Uterus (tissue), 4 donors: Measurements from ENCODE around the gene KIF1A. TPM values are rescaled to one million over a fixed set of nuclear protein-coding genes. Genes with fewer than 3 reads are reported as not detected.

ENCODE experiments used
- DNase-seq, 2 donors: peaks; one replicate each; pipeline ENCODE4 v3.0.0-alpha.2; 2019 to 2020
- H3K27ac ChIP-seq, 2 donors: fragments of 200-600 bp; sonication (generic); 1 replicate in 1 of 2; 2 replicates in 1 of 2; pipeline ENCODE4 v1.5.1; 2016 to 2018
- H3K27me3 ChIP-seq, 2 donors: fragments of 200-600 bp; sonication (generic); one replicate each; pipeline ENCODE4 v1.5.1; 2018 to 2019; ENCODE audit warnings: control low read depth in 1 of 2
- H3K36me3 ChIP-seq, 2 donors: fragments of 200-600 bp; sonication (generic); one replicate each; pipeline ENCODE4 v1.5.1; 2019; ENCODE audit warnings: control low read depth in 1 of 2
- H3K4me1 ChIP-seq, 2 donors: fragments of 200-600 bp; sonication (generic); one replicate each; pipeline ENCODE4 v1.5.1; 2018 to 2019; ENCODE audit warnings: control low read depth in 1 of 2
- H3K4me3 ChIP-seq, 2 donors: fragments of 200-600 bp; sonication (generic); 1 replicate in 1 of 2; 2 replicates in 1 of 2; pipeline ENCODE4 v1.5.1; 2018 to 2019; ENCODE audit warnings: mild to moderate bottlenecking in 1 of 2
- H3K9me3 ChIP-seq, 2 donors: fragments of 200-600 bp; sonication (generic); one replicate each; pipeline ENCODE4 v1.5.1; 2019; ENCODE audit warnings: control low read depth in 1 of 2
- CTCF ChIP-seq, 4 experiments: fragments of 200-600 bp in 2 of 4; fragments of 450-650 bp in 2 of 4; sonication (generic) in 2 of 4; IDR thresholded peaks; one replicate each; pipeline ENCODE4 v1.5.1; 2016 to 2019; ENCODE audit warnings: antibody characterized with exemption in 4 of 4, mild to moderate bottlenecking in 2 of 4, moderate library complexity in 1 of 4
- POLR2A ChIP-seq, 2 donors: fragments of 450-650 bp; IDR thresholded peaks; one replicate each; pipeline ENCODE4 v1.6.1; 2016; ENCODE audit warnings: antibody characterized with exemption in 2 of 2, mild to moderate bottlenecking in 1 of 2, moderate library complexity in 1 of 2
- intact Hi-C: fragments of 100-400 bp; cut with DNase I; formaldehyde crosslinking; loops from one replicate; pipeline ENCODE4 v1.15.1; 2023; ENCODE audit warnings: low total_unique reads
- total RNA-seq, 4 donors: library from RNA; depleted of rRNA in 3 of 4; stranded (reverse); fragments of >200 nt in 3 of 4; gene quantifications; one replicate each; pipeline versions ENCODE4 v1.1.0 to v1.2.4, GENCODE V29; 2014 to 2023
- donor health status: DM: yes; HTN: yes; CAD: no.

Gene KIF1A
- total RNA-seq, 4 donors from 2014 or later, result 0.37 to 12.9 TPM; not detected in 2

GRCh38 chr2:240794178-240794721, 25.8 kb downstream of the KIF1A start:
- no peak for TF ChIP-seq CTCF (IDR thresholded peaks at IDR 0.05)
- Histone ChIP-seq H3K9me3 (no peaks in the 10 kb centered on the region), H3K4me3 (no peak overlapping the region), H3K27ac (no peak overlapping the region), H3K36me3 (no peaks in the 10 kb centered on the region), H3K27me3 (no peaks in the 10 kb centered on the region), H3K4me1 (no peaks in the 10 kb centered on the region)
- intact Hi-C loops, result no loop called here
- DNase-seq, result no peak

- Histone ChIP-seq H3K4me1 (no peaks in the 10 kb centered on the region), H3K27me3 (no peaks in the 10 kb centered on the region), H3K9me3 (no peaks in the 10 kb centered on the region), H3K27ac (no peak overlapping the region), H3K36me3 (no peaks in the 10 kb centered on the region), H3K4me3 (no peak overlapping the region)
- intact Hi-C loops, result no loop called here
- TF ChIP-seq CTCF (IDR thresholded peaks at IDR 0.05) (no peak), POLR2A (IDR thresholded peaks at IDR 0.05) (no peak)
- DNase-seq, result no peak
Observed at GRCh38 chr2:240793313-240794177, 26.5 kb downstream of the KIF1A start.

DNA sequence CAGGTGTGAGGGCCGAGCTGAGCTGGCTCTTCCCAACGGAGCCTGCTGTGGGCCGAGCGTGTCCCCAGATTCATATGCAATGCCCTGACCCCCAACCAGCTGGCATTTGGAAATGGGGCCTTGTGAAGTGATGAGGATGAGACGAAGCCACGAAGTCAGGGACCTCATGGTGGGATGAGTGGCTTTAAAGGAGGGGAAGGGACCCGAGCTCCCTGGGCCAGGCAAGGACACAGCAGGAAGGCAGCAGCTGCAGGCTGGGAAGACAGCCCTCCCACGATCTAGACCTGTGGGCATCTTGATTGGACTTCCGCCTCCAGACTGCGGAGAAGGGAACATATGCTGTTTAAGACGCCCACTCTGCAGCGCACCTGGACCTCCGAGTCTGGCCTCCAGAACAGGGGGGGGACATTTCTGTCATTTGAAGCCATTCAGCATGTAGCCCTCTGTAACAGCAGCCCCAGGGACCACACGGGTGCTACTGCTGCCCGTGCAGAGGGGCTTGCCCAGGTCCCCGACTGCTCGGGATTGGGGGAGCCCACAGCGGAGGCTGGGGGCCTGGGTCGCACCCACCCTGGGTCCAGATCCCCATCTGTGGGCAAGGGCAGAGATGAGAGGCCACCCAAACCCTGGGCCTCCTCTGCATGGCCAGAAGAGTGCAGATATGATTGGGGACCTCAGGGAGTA, 27.2 kb downstream of the KIF1A start:
- DNase-seq, result no peak
- no peaks in the 10 kb centered on the region for H3K36me3 ChIP-seq
- H3K9me3 ChIP-seq, result no peaks in the 10 kb centered on the region
- no peaks in the 10 kb centered on the region for H3K4me1 ChIP-seq
- H3K27me3 ChIP-seq, result no peaks in the 10 kb centered on the region
- TF ChIP-seq CTCF (IDR thresholded peaks at IDR 0.05) (no peak), POLR2A (IDR thresholded peaks at IDR 0.05) (no peak)
- H3K4me3 ChIP-seq, result no peak overlapping the region
- H3K27ac ChIP-seq, result no peak overlapping the region
- intact Hi-C loops, result no loop called here

DNA sequence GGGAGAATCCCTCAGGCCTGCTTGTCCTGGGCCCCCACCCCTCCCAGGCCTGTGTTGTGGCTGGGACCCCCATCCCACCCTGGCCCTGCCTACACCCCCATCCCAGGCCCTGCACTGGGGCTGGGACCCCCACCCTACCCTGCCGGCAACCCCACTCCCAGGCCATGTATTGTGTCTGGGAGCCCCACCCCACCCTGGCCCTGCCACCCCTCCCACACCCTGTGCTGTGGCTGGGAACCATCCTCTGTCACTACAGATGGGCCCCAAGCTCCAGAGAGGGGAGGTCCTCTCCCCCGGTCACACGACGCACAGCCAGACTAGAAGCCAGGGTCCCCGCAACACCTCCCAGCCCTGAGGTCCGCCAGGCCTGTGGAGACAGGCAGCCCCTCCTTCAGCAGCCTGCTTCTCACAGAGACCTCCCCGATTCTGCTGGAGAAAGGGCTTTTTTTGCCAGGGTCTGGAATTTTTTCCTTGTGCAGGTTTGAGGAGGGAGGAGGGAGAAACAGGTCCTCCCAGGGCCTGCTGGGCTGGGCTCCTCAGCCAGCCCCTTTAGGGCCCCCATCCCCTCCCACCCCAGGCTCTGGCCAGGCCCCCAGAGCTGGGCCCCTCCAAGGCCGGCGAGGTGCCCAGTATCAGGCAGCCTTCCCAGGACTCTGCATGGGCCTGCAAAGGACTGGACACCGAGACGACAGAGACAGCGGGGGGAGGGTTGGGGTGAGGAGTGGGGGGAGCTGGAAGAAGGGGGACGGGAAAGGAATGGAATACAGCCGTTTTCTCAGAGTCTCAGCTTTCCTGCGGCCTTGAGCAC, 28.0 kb downstream of the KIF1A start:
- intact Hi-C loops, result no loop called here
- no peaks in the 10 kb centered on the region for H3K9me3 ChIP-seq
- no peaks in the 10 kb centered on the region for H3K4me1 ChIP-seq
- no peak for DNase-seq
- TF ChIP-seq POLR2A (IDR thresholded peaks at IDR 0.05) (no peak), CTCF (IDR thresholded peaks at IDR 0.05) (no peak)
- H3K27me3 ChIP-seq, result no peaks in the 10 kb centered on the region
- H3K4me3 ChIP-seq, result no peak overlapping the region
- H3K27ac ChIP-seq, result no peak overlapping the region
- no peaks in the 10 kb centered on the region for H3K36me3 ChIP-seq
